OCI-LY1 (cell line): ENCODE results near the gene EYA2.

ENCODE experiments used
- H2AFZ ChIP-seq: fragments of 200-600 bp; sonication (generic), shearing (Covaris generic); 2 replicates; pipeline ENCODE4 v1.6.0; 2014; ENCODE audit warnings: antibody characterized with exemption, mild to moderate bottlenecking, low read length
- H3F3A ChIP-seq: fragments of 200-600 bp; sonication (generic), shearing (Covaris generic); 2 replicates; pipeline ENCODE4 v1.6.0; 2014; ENCODE audit warnings: mild to moderate bottlenecking, antibody characterized with exemption, low read length, moderate library complexity; ENCODE audit not compliant: insufficient read depth
- H3K27ac ChIP-seq: fragments of 200-600 bp; sonication (generic); 2 replicates; pipeline ENCODE4 v1.5.1; 2014; ENCODE audit warnings: low read length, mixed run types, mild to moderate bottlenecking, low read depth; ENCODE audit not compliant: poor library complexity, severe bottlenecking
- H3K27me3 ChIP-seq: fragments of 200-600 bp; sonication (generic); 2 replicates; pipeline ENCODE4 v1.6.0; 2014; ENCODE audit warnings: antibody characterized with exemption, mild to moderate bottlenecking, low read length, moderate library complexity; ENCODE audit not compliant: insufficient read depth
- H3K36me3 ChIP-seq: fragments of 200-600 bp; sonication (generic); 2 replicates; pipeline ENCODE4 v1.6.1; 2014; ENCODE audit warnings: mild to moderate bottlenecking, antibody characterized with exemption, low read length, moderate library complexity, mixed read lengths; ENCODE audit not compliant: insufficient read depth
- H3K4me1 ChIP-seq: fragments of 200-600 bp; sonication (generic); 2 replicates; pipeline ENCODE4 v1.5.1; 2014; ENCODE audit warnings: mild to moderate bottlenecking, low read length, moderate library complexity; ENCODE audit not compliant: insufficient read depth, severe bottlenecking
- H3K4me2 ChIP-seq: fragments of 200-600 bp; sonication (generic), shearing (Covaris generic); 2 replicates; pipeline ENCODE4 v1.6.1; 2014; ENCODE audit warnings: low read length
- H3K4me3 ChIP-seq: fragments of 200-600 bp; sonication (generic); 2 replicates; pipeline ENCODE4 v1.5.1; 2014; ENCODE audit warnings: low read length, low read depth, mild to moderate bottlenecking, mixed read lengths; ENCODE audit not compliant: poor library complexity, severe bottlenecking
- H3K79me2 ChIP-seq: fragments of 200-600 bp; shearing (Covaris generic); 2 replicates; pipeline ENCODE4 v1.6.1; 2016; ENCODE audit warnings: mixed run types, low read length, mixed read lengths; ENCODE audit not compliant: insufficient read depth
- H3K9ac ChIP-seq: fragments of 200-600 bp; sonication (generic), shearing (Covaris generic); 2 replicates; pipeline ENCODE4 v1.6.1; 2014; ENCODE audit warnings: mild to moderate bottlenecking, low read length, mixed read lengths
- H3K9me2 ChIP-seq: fragments of 200-600 bp; sonication (generic), shearing (Covaris generic); 2 replicates; pipeline ENCODE4 v1.6.1; 2014; ENCODE audit warnings: low read depth, mild to moderate bottlenecking, low read length, mixed read lengths
- H3K9me3 ChIP-seq: fragments of 200-600 bp; shearing (Covaris generic); 2 replicates; pipeline ENCODE4 v1.6.1; 2014; ENCODE audit warnings: low read length, mixed read lengths
- H4K20me1 ChIP-seq: fragments of 200-600 bp; sonication (generic), shearing (Covaris generic); 2 replicates; pipeline ENCODE4 v1.6.0; 2016; ENCODE audit warnings: mild to moderate bottlenecking, low read length; ENCODE audit not compliant: insufficient read depth
- CTCF ChIP-seq: fragments of 200-600 bp; sonication (generic), shearing (Covaris generic); IDR thresholded peaks from 2 replicates; pipeline ENCODE4 v1.5.1; 2017; ENCODE audit warnings: mild to moderate bottlenecking, antibody characterized with exemption, low read length, moderate library complexity, mixed read lengths
- EZH2 ChIP-seq: fragments of 200-600 bp; sonication (generic), shearing (Covaris generic); IDR thresholded peaks from 2 replicates; pipeline ENCODE4 v1.8.0; 2017; ENCODE audit warnings: borderline replicate concordance, mixed run types, mild to moderate bottlenecking, antibody characterized with exemption, low read length, moderate library complexity, mixed read lengths

Gene EYA2

GRCh38 chr20:46898423-46898822, 3.8 kb downstream of the EYA2 start:
- Histone ChIP-seq H3K4me2 (no peak overlapping the region), H3K4me1 (peaks cover 5% of the 10 kb centered on the region), H2AFZ (no peak overlapping the region), H3K9me2 (no peaks in the 10 kb centered on the region), H3K9ac (no peak overlapping the region), H3K27ac (no peak overlapping the region), H3K36me3 (no peaks in the 10 kb centered on the region), H4K20me1 (no peaks in the 10 kb centered on the region), H3K4me3 (no peak overlapping the region), H3K27me3 (peaks cover 7% of the 10 kb centered on the region; the same call in 1 of the 2 replicates), H3K9me3 (no peaks in the 10 kb centered on the region), H3F3A (no peaks in the 10 kb centered on the region), H3K79me2 (no peaks in the 10 kb centered on the region)
- TF ChIP-seq CTCF (no peak), EZH2 (no peak)

- H3K79me2 ChIP-seq: no peaks in the 10 kb centered on the region
- H3K9me3 ChIP-seq: no peaks in the 10 kb centered on the region
- no peak overlapping the region for H3K4me3 ChIP-seq
- no peak overlapping the region for H2AFZ ChIP-seq
- H3K27ac ChIP-seq: no peak overlapping the region
- no peaks in the 10 kb centered on the region for H3K36me3 ChIP-seq
- no peaks in the 10 kb centered on the region for H3K9me2 ChIP-seq
- TF ChIP-seq CTCF (no peak), EZH2 (no peak)
- H3K9ac ChIP-seq: no peak overlapping the region
- H3K4me2 ChIP-seq: no peak overlapping the region
- H3F3A ChIP-seq: no peaks in the 10 kb centered on the region
- H3K4me1 ChIP-seq: peaks cover 5% of the 10 kb centered on the region
- peaks cover 7% of the 10 kb centered on the region; the same call in 1 of the 2 replicates for H3K27me3 ChIP-seq
- no peaks in the 10 kb centered on the region for H4K20me1 ChIP-seq
Measured at GRCh38 chr20:46899621-46900020, 5.0 kb downstream of the EYA2 start.

GRCh38 chr20:46900086-46900485, 5.4 kb downstream of the EYA2 start:
- Histone ChIP-seq H3K4me1 (peaks cover 5% of the 10 kb centered on the region), H3K4me3 (no peak overlapping the region), H3K27ac (no peak overlapping the region), H3K9me2 (no peaks in the 10 kb centered on the region), H3K9ac (no peak overlapping the region), H2AFZ (no peak overlapping the region), H3K27me3 (peaks cover 7% of the 10 kb centered on the region; the same call in 1 of the 2 replicates), H3K36me3 (no peaks in the 10 kb centered on the region), H3K79me2 (no peaks in the 10 kb centered on the region), H3K9me3 (no peaks in the 10 kb centered on the region), H3F3A (no peaks in the 10 kb centered on the region), H3K4me2 (no peak overlapping the region), H4K20me1 (no peaks in the 10 kb centered on the region)
- TF ChIP-seq CTCF: no peak
- TF ChIP-seq EZH2: no peak
